ENCODE results near the gene FHIT. TPM values are rescaled to one million over a fixed set of nuclear protein-coding genes. Genes with fewer than 3 reads are reported as not detected.

The FHIT gene
- total RNA-seq, 1 donor from 2014 or later: 16.1 TPM

- Mint-ChIP-seq H3K27ac (no peak overlapping the region), H3K4me1 (ENCODE audit: low read depth) (no peaks in the 10 kb centered on the region)
Observed at GRCh38 chr3:60453326-60453725, 797.9 kb downstream of the FHIT start.

GRCh38 chr3:60448696-60449095 lies 802.6 kb downstream of the FHIT start:
- Mint-ChIP-seq H3K9me3 (ENCODE audit: low read depth) (no peaks in the 10 kb centered on the region), H3K27me3 (no peaks in the 10 kb centered on the region), H3K4me1 (ENCODE audit: low read depth) (peaks cover 2% of the 10 kb centered on the region), H3K36me3 (ENCODE audit: insufficient read depth) (no peaks in the 10 kb centered on the region), H3K4me3 (ENCODE audit: low read depth) (no peak overlapping the region), H3K27ac (no peak overlapping the region)
- no peak for DNase-seq (ENCODE audit: low spot score, unreplicated experiment)
- TF ChIP-seq, protein P1, sequence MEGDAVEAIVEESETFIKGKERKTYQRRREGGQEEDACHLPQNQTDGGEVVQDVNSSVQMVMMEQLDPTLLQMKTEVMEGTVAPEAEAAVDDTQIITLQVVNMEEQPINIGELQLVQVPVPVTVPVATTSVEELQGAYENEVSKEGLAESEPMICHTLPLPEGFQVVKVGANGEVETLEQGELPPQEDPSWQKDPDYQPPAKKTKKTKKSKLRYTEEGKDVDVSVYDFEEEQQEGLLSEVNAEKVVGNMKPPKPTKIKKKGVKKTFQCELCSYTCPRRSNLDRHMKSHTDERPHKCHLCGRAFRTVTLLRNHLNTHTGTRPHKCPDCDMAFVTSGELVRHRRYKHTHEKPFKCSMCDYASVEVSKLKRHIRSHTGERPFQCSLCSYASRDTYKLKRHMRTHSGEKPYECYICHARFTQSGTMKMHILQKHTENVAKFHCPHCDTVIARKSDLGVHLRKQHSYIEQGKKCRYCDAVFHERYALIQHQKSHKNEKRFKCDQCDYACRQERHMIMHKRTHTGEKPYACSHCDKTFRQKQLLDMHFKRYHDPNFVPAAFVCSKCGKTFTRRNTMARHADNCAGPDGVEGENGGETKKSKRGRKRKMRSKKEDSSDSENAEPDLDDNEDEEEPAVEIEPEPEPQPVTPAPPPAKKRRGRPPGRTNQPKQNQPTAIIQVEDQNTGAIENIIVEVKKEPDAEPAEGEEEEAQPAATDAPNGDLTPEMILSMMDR (IDR thresholded peaks at IDR 0.05; ENCODE audit: unreplicated experiment): no peak

More at GRCh38 chr3:60453326-60453725, 797.9 kb downstream of the FHIT start:
- H3K9me3 Mint-ChIP-seq (ENCODE audit: low read depth): no peaks in the 10 kb centered on the region
- DNase-seq (ENCODE audit: low spot score, unreplicated experiment): no peak
- no peak overlapping the region for H3K4me3 Mint-ChIP-seq (ENCODE audit: low read depth)
- H3K27me3 Mint-ChIP-seq: no peaks in the 10 kb centered on the region
- no peaks in the 10 kb centered on the region for H3K36me3 Mint-ChIP-seq (ENCODE audit: insufficient read depth)
- TF ChIP-seq, protein P1 (IDR thresholded peaks at IDR 0.05; ENCODE audit: unreplicated experiment): no peak

GRCh38 chr3:60445446-60445845 lies 805.8 kb downstream of the FHIT start:
- Mint-ChIP-seq H3K27me3 (no peaks in the 10 kb centered on the region), H3K4me1 (ENCODE audit: low read depth) (peaks cover 2% of the 10 kb centered on the region), H3K4me3 (ENCODE audit: low read depth) (no peak overlapping the region), H3K36me3 (ENCODE audit: insufficient read depth) (no peaks in the 10 kb centered on the region), H3K9me3 (ENCODE audit: low read depth) (no peaks in the 10 kb centered on the region), H3K27ac (no peak overlapping the region)
- no peak for DNase-seq (ENCODE audit: low spot score, unreplicated experiment)
- TF ChIP-seq, protein P1 (IDR thresholded peaks at IDR 0.05; ENCODE audit: unreplicated experiment): no peak

GRCh38 chr3:60444898-60445437 lies 806.3 kb downstream of the FHIT start:
- TF ChIP-seq, protein P1 (IDR thresholded peaks at IDR 0.05; ENCODE audit: unreplicated experiment): no peak
- DNase-seq (ENCODE audit: low spot score, unreplicated experiment): no peak
- Mint-ChIP-seq H3K4me1 (ENCODE audit: low read depth) (peaks cover 2% of the 10 kb centered on the region), H3K9me3 (ENCODE audit: low read depth) (no peaks in the 10 kb centered on the region), H3K4me3 (ENCODE audit: low read depth) (no peak overlapping the region), H3K27ac (no peak overlapping the region), H3K36me3 (ENCODE audit: insufficient read depth) (no peaks in the 10 kb centered on the region), H3K27me3 (no peaks in the 10 kb centered on the region)

DNA sequence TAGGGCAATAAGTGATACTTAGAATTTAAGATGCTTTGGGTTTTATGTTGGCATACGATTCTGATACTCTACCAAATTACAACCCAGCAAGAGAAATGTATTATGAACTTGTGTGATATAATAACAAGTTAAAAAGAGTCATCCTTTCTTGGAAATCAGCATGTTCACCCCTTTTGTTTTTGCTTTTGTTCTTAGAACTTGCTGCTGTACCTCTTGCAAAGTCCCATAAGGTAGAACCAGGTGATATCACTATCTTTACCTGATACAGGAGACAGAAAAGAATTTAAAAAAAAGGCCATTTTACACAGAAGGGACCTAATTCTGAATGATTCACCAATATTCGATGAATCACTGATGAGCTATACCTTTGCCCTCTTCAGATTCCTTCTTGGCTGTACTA lies 810.4 kb downstream of the FHIT start:
- Mint-ChIP-seq H3K4me3 (ENCODE audit: low read depth) (no peak overlapping the region), H3K27me3 (no peaks in the 10 kb centered on the region), H3K27ac (no peak overlapping the region), H3K9me3 (ENCODE audit: low read depth) (no peaks in the 10 kb centered on the region), H3K36me3 (ENCODE audit: insufficient read depth) (no peaks in the 10 kb centered on the region), H3K4me1 (ENCODE audit: low read depth) (peaks cover 2% of the 10 kb centered on the region)
- no peak for DNase-seq (ENCODE audit: low spot score, unreplicated experiment)
- TF ChIP-seq, protein P1 (IDR thresholded peaks at IDR 0.05; ENCODE audit: unreplicated experiment): no peak
